ENCODE data around the gene C16orf95.
"Not testable (repeated sequence)": the region's sequence is repeated elsewhere in the genome, so short reads cannot be mapped to it uniquely, and the experiment has no call there.

Gene C16orf95

GRCh38 chr16:87345726-87346424, 28.7 kb upstream of the C16orf95 start:
- no peak for DNase-seq

GRCh38 chr16:87344931-87345631, 27.9 kb upstream of the C16orf95 start:
- DNase-seq: peak; percentile 37

GRCh38 chr16:87344165-87344930, 27.2 kb upstream of the C16orf95 start:
- no peak for DNase-seq

- no peak for DNase-seq
Observed at GRCh38 chr16:87343753-87344050, 26.5 kb upstream of the C16orf95 start.

- DNase-seq: no peak
Observed at GRCh38 chr16:87342978-87343752, 26.0 kb upstream of the C16orf95 start.

GRCh38 chr16:87342504-87342903, 25.3 kb upstream of the C16orf95 start:
- DNase-seq: no peak

GRCh38 chr16:87340198-87340597, 23.0 kb upstream of the C16orf95 start:
- no peak for DNase-seq

- DNase-seq: not testable (repeated sequence)
Observed at GRCh38 chr16:87339724-87340105, 22.5 kb upstream of the C16orf95 start.

- no peak for DNase-seq
Observed at GRCh38 chr16:87339086-87339723, 22.0 kb upstream of the C16orf95 start.

GRCh38 chr16:87338155-87338765, 21.1 kb upstream of the C16orf95 start:
- no peak for DNase-seq

- no peak for DNase-seq
Observed at GRCh38 chr16:87337262-87337771, 20.1 kb upstream of the C16orf95 start.

- no peak for DNase-seq
Observed at GRCh38 chr16:87336434-87337240, 19.4 kb upstream of the C16orf95 start.

- no peak for DNase-seq
Observed at GRCh38 chr16:87335625-87336433, 18.6 kb upstream of the C16orf95 start.

GRCh38 chr16:87334651-87335624, 17.7 kb upstream of the C16orf95 start:
- DNase-seq: no peak

- no peak for DNase-seq
Observed at GRCh38 chr16:87333581-87334331, 16.6 kb upstream of the C16orf95 start.

- DNase-seq: no peak
Observed at GRCh38 chr16:87333101-87333500, 15.9 kb upstream of the C16orf95 start.

- no peak for DNase-seq
Observed at GRCh38 chr16:87332150-87332549, 15.0 kb upstream of the C16orf95 start.

- no peak for DNase-seq
Observed at GRCh38 chr16:87331241-87331801, 14.1 kb upstream of the C16orf95 start.
